ENCODE measurements around the gene ZFP90. TPM values are rescaled to one million over a fixed set of nuclear protein-coding genes. Genes with fewer than 3 reads are reported as not detected.
"Not testable (repeated sequence)": the region's sequence is repeated elsewhere in the genome, so short reads cannot be mapped to it uniquely, and the experiment has no call there.

ZFP90 gene
- total and polyA plus RNA-seq, 2 experiments from 2014 or later, result 10.9 to 13.4 TPM

GRCh38 chr16:68491576-68491950 is 47.5 kb upstream of the ZFP90 start:
- Histone ChIP-seq H4K20me1 (ENCODE audit: insufficient read depth, poor library complexity, severe bottlenecking) (no peaks in the 10 kb centered on the region), H3K9me3 (ENCODE audit: low read depth) (no peaks in the 10 kb centered on the region), H3K4me1 (ENCODE audit: insufficient read depth) (peaks cover 5% of the 10 kb centered on the region), H3K27ac (peak overlapping the region; percentile 17), H3K4me2 (no peak overlapping the region), H3K36me3 (replicated peaks; ENCODE audit: insufficient read depth, low read depth) (no peaks in the 10 kb centered on the region), H3K9me2 (replicated peaks; ENCODE audit: insufficient read depth) (no peaks in the 10 kb centered on the region), H3K4me3 (no peak overlapping the region), H3K79me2 (no peaks in the 10 kb centered on the region), H3K27me3 (no peaks in the 10 kb centered on the region), H2AFZ (no peak overlapping the region)
- WGBS (ENCODE audit: low lambda C conversion rate, missing lambda C conversion rate), result 84% methylated on average over 13 of the region's 14 CpGs
- DNase-seq (ENCODE audit: low spot score), result no peak
- no peak for TF ChIP-seq EZH2 (IDR thresholded peaks at IDR 0.05; ENCODE audit: borderline replicate concordance)

DNA sequence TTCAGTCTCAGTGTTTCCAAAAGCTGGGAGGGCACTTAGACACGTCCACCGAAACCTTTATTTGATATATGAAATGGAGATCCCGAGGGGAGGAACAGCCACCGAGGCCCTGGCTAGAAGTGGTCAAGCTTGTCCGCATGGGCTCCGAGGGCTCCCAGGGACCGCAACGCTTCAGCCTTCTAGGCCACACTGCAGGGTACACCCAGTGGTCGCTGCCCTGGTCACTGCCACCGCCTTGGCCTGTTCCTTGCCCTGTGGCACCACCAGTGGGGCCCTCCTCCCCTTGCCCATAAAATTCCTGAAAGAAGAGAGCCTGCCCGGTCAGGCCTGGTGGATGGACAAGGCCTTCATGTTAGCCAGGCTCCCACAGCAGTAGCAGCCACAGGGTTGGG is 46.9 kb upstream of the ZFP90 start:
- 90% methylated on average over 11 of the region's 11 CpGs for WGBS (ENCODE audit: low lambda C conversion rate, missing lambda C conversion rate)
- DNase-seq (ENCODE audit: low spot score), result no peak
- H3K27ac ChIP-seq, result no peak overlapping the region
- no peak overlapping the region for H3K4me3 ChIP-seq
- H3K27me3 ChIP-seq, result no peaks in the 10 kb centered on the region
- no peaks in the 10 kb centered on the region for H3K9me3 ChIP-seq (ENCODE audit: low read depth)
- no peaks in the 10 kb centered on the region for H4K20me1 ChIP-seq (ENCODE audit: insufficient read depth, poor library complexity, severe bottlenecking)
- H3K4me2 ChIP-seq, result no peak overlapping the region
- no peak overlapping the region for H2AFZ ChIP-seq
- no peaks in the 10 kb centered on the region for H3K36me3 ChIP-seq (replicated peaks; ENCODE audit: insufficient read depth, low read depth)
- no peaks in the 10 kb centered on the region for H3K4me1 ChIP-seq (ENCODE audit: insufficient read depth)
- TF ChIP-seq EZH2phosphoT487 (IDR thresholded peaks at IDR 0.05; ENCODE audit: low read depth, severe bottlenecking, unreplicated experiment) (no peak), CTCF (IDR thresholded peaks at IDR 0.05; ENCODE audit: poor library complexity) (no peak), EZH2 (IDR thresholded peaks at IDR 0.05; ENCODE audit: borderline replicate concordance) (no peak)
- no peaks in the 10 kb centered on the region for H3K79me2 ChIP-seq
- no peaks in the 10 kb centered on the region for H3K9me2 ChIP-seq (replicated peaks; ENCODE audit: insufficient read depth)

- Histone ChIP-seq H3K27ac (no peak overlapping the region), H3K4me1 (ENCODE audit: insufficient read depth) (no peaks in the 10 kb centered on the region), H2AFZ (no peak overlapping the region), H3K4me2 (no peak overlapping the region), H3K27me3 (no peaks in the 10 kb centered on the region), H4K20me1 (ENCODE audit: insufficient read depth, poor library complexity, severe bottlenecking) (no peaks in the 10 kb centered on the region), H3K9me2 (replicated peaks; ENCODE audit: insufficient read depth) (no peaks in the 10 kb centered on the region), H3K9me3 (ENCODE audit: low read depth) (no peaks in the 10 kb centered on the region), H3K79me2 (no peaks in the 10 kb centered on the region), H3K4me3 (no peak overlapping the region), H3K36me3 (replicated peaks; ENCODE audit: insufficient read depth, low read depth) (no peaks in the 10 kb centered on the region)
- peak; percentile 20 for DNase-seq (ENCODE audit: low spot score)
- no peak for TF ChIP-seq EZH2phosphoT487 (IDR thresholded peaks at IDR 0.05; ENCODE audit: low read depth, severe bottlenecking, unreplicated experiment)
- no peak for TF ChIP-seq EZH2 (IDR thresholded peaks at IDR 0.05; ENCODE audit: borderline replicate concordance)
- TF ChIP-seq CTCF (IDR thresholded peaks at IDR 0.05; ENCODE audit: poor library complexity), result no peak
- WGBS (ENCODE audit: low lambda C conversion rate, missing lambda C conversion rate), result 81% methylated on average over 6 of the region's 6 CpGs
Observed at GRCh38 chr16:68492543-68493411, 46.3 kb upstream of the ZFP90 start.

DNA sequence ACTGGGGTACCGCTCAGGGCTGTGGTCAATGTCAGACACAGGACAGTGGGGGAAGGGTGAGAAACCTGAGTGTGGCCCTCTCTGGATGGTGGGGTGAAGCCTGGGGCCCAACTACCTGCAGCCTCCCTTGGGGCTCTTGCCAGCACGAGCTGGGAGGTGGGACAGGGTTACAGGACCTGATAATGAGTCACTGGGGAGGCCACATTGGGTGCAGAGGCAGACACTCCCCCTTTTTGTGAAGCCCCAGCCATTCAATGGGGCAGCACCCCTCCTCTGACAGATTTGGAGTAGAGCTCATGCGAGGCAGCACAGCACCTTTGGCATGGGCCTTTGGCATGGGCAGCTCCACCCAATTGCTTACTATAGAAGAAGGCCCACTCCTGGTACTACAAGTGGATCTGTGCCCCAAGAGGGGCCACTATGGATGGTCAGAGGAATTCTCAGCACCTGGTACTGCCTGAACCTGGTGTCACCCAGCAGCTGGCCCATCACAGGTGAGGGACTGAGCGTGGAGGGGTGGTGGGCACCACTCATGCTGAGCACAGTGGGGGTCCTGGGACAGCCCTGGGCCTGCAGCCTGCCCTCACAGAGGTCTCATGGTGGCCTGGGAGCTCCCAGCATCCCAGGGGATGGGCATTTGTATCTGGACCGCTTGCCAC is 45.5 kb upstream of the ZFP90 start:
- H3K4me3 ChIP-seq, result no peak overlapping the region
- no peak for DNase-seq (ENCODE audit: low spot score)
- H3K27ac ChIP-seq, result no peak overlapping the region
- no peak overlapping the region for H2AFZ ChIP-seq
- TF ChIP-seq EZH2phosphoT487 (IDR thresholded peaks at IDR 0.05; ENCODE audit: low read depth, severe bottlenecking, unreplicated experiment) (no peak), CTCF (IDR thresholded peaks at IDR 0.05; ENCODE audit: poor library complexity) (no peak), EZH2 (IDR thresholded peaks at IDR 0.05; ENCODE audit: borderline replicate concordance) (no peak)
- H4K20me1 ChIP-seq (ENCODE audit: insufficient read depth, poor library complexity, severe bottlenecking), result no peaks in the 10 kb centered on the region
- H3K27me3 ChIP-seq, result no peaks in the 10 kb centered on the region
- 87% methylated on average over 5 of the region's 5 CpGs for WGBS (ENCODE audit: low lambda C conversion rate, missing lambda C conversion rate)
- no peaks in the 10 kb centered on the region for H3K9me2 ChIP-seq (replicated peaks; ENCODE audit: insufficient read depth)
- H3K9me3 ChIP-seq (ENCODE audit: low read depth), result no peaks in the 10 kb centered on the region
- no peak overlapping the region for H3K4me2 ChIP-seq
- H3K79me2 ChIP-seq, result no peaks in the 10 kb centered on the region
- H3K4me1 ChIP-seq (ENCODE audit: insufficient read depth), result no peaks in the 10 kb centered on the region
- no peaks in the 10 kb centered on the region for H3K36me3 ChIP-seq (replicated peaks; ENCODE audit: insufficient read depth, low read depth)

GRCh38 chr16:68494261-68494660 is 44.8 kb upstream of the ZFP90 start:
- H3K4me1 ChIP-seq (ENCODE audit: insufficient read depth); H3K36me3 ChIP-seq (replicated peaks; ENCODE audit: insufficient read depth, low read depth); DNase-seq (ENCODE audit: low spot score); H3K79me2 ChIP-seq; H3K4me3 ChIP-seq; H4K20me1 ChIP-seq (ENCODE audit: insufficient read depth, poor library complexity, severe bottlenecking); H2AFZ ChIP-seq; H3K27me3 ChIP-seq; H3K9me2 ChIP-seq (replicated peaks; ENCODE audit: insufficient read depth); H3K4me2 ChIP-seq; H3K9me3 ChIP-seq (ENCODE audit: low read depth); H3K27ac ChIP-seq: not testable (repeated sequence)
- 98% methylated on average over 5 of the region's 5 CpGs for WGBS (ENCODE audit: low lambda C conversion rate, missing lambda C conversion rate)
